ENCODE results near the gene CACNA1S. TPM values are rescaled to one million over a fixed set of nuclear protein-coding genes. Genes with fewer than 3 reads are reported as not detected.

CACNA1S gene
- total and polyA plus RNA-seq, 10 donors, result 0.04 to 0.17 (median 0.09) TPM; not detected in 7

DNA sequence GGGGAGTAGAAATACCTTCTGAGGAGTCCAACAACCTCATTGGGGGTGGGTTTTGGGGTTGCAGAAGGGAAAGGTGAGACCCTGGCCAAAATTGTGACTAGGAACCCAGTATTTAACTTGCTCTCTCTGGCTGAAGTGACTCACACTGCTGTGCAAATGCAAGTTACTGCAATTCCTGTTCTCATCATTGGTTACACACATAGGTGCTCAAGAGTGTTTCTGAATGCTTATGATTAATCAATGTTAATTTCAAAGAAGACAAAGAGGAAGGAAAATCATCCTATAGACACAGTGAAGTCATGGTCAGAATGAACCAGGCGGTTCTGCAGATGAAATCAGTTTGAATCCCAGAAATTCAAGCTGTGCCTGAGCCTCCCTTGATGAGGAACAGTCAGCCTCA is 11.6 kb upstream of the CACNA1S start:
- Histone ChIP-seq H3K27me3 (replicated peaks in 1 of 7) (peaks cover 0 to 18% (median 2%) of the 10 kb centered on the region in 7 donors), H3K36me3 (no peaks in the 10 kb centered on the region), H3K4me1 (peaks cover 0 to 23% (median 16%) of the 10 kb centered on the region in 6 donors), H3K27ac (no peak overlapping the region), H3K9me3 (no peaks in the 10 kb centered on the region), H3K4me3 (no peak overlapping the region)
- TF ChIP-seq, protein P1, sequence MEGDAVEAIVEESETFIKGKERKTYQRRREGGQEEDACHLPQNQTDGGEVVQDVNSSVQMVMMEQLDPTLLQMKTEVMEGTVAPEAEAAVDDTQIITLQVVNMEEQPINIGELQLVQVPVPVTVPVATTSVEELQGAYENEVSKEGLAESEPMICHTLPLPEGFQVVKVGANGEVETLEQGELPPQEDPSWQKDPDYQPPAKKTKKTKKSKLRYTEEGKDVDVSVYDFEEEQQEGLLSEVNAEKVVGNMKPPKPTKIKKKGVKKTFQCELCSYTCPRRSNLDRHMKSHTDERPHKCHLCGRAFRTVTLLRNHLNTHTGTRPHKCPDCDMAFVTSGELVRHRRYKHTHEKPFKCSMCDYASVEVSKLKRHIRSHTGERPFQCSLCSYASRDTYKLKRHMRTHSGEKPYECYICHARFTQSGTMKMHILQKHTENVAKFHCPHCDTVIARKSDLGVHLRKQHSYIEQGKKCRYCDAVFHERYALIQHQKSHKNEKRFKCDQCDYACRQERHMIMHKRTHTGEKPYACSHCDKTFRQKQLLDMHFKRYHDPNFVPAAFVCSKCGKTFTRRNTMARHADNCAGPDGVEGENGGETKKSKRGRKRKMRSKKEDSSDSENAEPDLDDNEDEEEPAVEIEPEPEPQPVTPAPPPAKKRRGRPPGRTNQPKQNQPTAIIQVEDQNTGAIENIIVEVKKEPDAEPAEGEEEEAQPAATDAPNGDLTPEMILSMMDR (IDR thresholded peaks at IDR 0.05 in 8 of 11, conservative IDR thresholded peaks at IDR 0.05 in 3 of 11), result no peak
- TF ChIP-seq POLR2AphosphoS5 (IDR thresholded peaks at IDR 0.05) (no peak), POLR2A (IDR thresholded peaks at IDR 0.05) (no peak)
- WGBS, 5 donors, result 86 to 97% (median 92%) methylated on average over 1 of the region's 1 CpG
- DNase-seq, result no peak
- intact Hi-C loops (cut with DNase I; ENCODE audit: low total_unique reads), result no loop called here

DNA sequence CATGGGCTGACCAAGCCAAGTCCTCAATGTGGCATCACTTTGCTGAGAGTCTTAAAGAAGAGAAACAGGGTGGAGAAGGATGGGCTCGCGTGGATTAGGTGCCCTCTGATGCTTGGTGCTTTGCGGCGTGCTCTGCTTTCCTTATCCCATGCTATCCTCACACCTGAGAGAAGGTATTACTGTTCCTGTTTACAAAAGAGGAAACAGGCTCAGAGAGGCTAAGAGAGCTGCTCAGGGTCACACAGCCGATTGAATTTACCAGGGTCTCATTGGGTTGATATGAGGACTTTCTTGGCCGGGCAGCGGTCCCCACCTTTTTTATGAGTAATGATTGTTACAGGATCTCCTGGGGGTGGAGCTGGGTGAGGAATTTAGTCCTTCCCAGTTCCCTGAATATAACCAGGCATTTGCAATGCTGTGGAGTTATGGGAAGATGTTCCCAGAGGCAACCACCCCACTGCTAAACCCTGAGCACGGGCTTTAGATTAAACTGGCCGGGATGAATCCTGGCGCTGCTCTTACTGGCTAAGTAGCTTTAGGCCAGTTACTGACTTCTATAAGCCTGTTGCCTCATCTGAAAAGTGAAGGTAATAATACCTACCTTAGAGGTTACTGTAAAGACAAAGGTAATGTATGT is 10.2 kb upstream of the CACNA1S start:
- Histone ChIP-seq H3K4me1 (peaks cover 0 to 23% (median 16%) of the 10 kb centered on the region in 6 donors), H3K27me3 (replicated peaks in 1 of 7) (peaks cover 0 to 19% (median 2%) of the 10 kb centered on the region in 7 donors), H3K36me3 (no peaks in the 10 kb centered on the region), H3K27ac (no peak overlapping the region), H3K4me3 (no peak overlapping the region), H3K9me3 (no peaks in the 10 kb centered on the region)
- DNase-seq, result no peak
- intact Hi-C loops (cut with DNase I; ENCODE audit: low total_unique reads), result no loop called here
- WGBS, 5 donors, result 84 to 97% (median 93%) methylated on average over 10 of the region's 10 CpGs
- TF ChIP-seq POLR2A (IDR thresholded peaks at IDR 0.05) (no peak), POLR2AphosphoS5 (IDR thresholded peaks at IDR 0.05) (no peak)
- TF ChIP-seq, protein P1 (IDR thresholded peaks at IDR 0.05 in 8 of 11, conservative IDR thresholded peaks at IDR 0.05 in 3 of 11), result no peak

DNA sequence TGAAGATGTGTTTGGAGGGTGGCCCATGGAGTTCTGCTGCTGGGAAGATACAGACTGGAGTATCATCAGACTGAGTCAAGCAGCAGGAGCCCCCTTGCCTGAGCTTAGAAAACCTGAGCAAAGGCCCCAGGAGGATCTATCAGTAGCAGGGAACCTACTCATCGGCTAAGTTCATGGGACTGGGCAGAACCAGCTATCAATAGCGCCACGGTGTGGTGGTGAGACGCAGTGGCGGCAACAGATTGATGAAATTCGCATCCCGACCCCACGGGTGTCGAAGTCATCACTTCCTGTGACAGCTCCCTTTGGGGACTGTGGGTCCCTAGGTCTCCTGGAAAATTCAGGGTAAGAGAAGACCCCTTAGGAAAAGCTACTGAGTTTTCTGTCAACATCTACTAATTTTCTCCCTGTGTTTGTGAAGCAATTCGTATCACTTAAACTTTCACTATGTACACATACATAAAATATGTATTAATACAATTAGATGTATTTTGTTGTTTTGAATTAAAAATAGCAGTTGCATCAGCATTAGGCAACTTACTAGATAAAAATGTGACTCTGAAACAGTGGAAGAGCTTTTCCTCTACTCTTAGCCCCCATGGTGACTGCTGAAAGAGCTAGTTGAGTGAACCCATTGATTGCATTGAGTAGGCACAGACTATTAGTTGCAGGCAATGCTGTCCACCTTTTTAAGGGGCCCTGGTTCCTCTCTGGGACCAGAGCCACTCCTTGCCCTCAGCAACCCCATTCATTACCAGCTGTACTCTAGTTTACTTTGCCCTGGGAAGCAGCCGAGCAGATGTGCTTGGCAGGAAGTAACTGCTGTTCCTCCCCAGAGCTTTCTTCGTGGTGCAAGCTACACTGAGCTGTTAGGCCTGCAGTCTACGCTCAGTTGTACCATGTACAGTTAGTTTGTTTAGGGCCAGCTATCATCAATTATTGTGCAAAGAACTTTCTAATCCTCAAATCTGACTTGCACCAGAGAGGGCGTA is 7.3 kb upstream of the CACNA1S start:
- Histone ChIP-seq H3K9me3 (no peaks in the 10 kb centered on the region), H3K27ac (no peak overlapping the region), H3K4me3 (no peak overlapping the region), H3K27me3 (replicated peaks in 1 of 7) (peaks cover 0 to 36% (median 14%) of the 10 kb centered on the region in 7 donors), H3K4me1 (peaks cover 0 to 20% (median 10%) of the 10 kb centered on the region in 6 donors), H3K36me3 (no peaks in the 10 kb centered on the region)
- WGBS, 5 donors, result 27 to 32% (median 29%) methylated on average over 14 of the region's 14 CpGs
- intact Hi-C loops (cut with DNase I; ENCODE audit: low total_unique reads), result no loop called here
- no peak for DNase-seq
- TF ChIP-seq POLR2AphosphoS5 (IDR thresholded peaks at IDR 0.05), result no peak
- TF ChIP-seq POLR2A (IDR thresholded peaks at IDR 0.05), result no peak
- TF ChIP-seq, protein P1 (IDR thresholded peaks at IDR 0.05 in 8 of 11, conservative IDR thresholded peaks at IDR 0.05 in 3 of 11), result peak; percentile 8 to 59 (median 27)

DNA sequence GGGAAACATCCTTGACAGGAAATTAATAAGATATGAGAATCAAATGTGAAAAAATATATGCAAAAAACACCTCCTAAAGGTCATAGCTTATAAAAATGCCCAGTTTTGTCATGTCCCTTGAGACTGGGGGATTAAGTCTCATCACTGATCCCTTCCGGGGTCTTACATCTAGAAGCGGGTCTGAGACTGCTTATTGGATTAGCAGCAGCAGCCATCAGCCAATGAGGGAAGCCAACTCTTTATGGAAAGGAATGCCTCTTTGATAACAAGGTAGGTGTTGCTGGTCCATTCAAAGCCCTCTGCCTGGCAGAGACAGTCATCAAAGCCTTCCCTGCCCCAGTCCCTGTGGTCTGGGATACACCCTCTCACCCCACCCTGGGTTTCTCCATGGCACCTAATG is 3.9 kb upstream of the CACNA1S start:
- Histone ChIP-seq H3K36me3 (no peaks in the 10 kb centered on the region), H3K27me3 (replicated peaks in 1 of 7) (peaks cover 0 to 43% (median 14%) of the 10 kb centered on the region in 7 donors), H3K4me3 (no peak overlapping the region), H3K4me1 (peaks cover 5 to 29% (median 16%) of the 10 kb centered on the region in 6 donors), H3K27ac (no peak overlapping the region), H3K9me3 (no peaks in the 10 kb centered on the region)
- intact Hi-C loops (cut with DNase I; ENCODE audit: low total_unique reads), result no loop called here
- DNase-seq, result no peak
- 89 to 100% (median 97%) methylated on average over 2 of the region's 2 CpGs for WGBS, 5 donors
- TF ChIP-seq, protein P1 (IDR thresholded peaks at IDR 0.05 in 8 of 11, conservative IDR thresholded peaks at IDR 0.05 in 3 of 11), result no peak
- TF ChIP-seq POLR2A (IDR thresholded peaks at IDR 0.05) (no peak), POLR2AphosphoS5 (IDR thresholded peaks at IDR 0.05) (no peak)
